ENCODE measurements around the gene MED15.
A peak's percentile ranks its signal among the peaks of the same experiment; 100 is the strongest.

MED15 gene

GRCh38 chr22:20554824-20555223 lies 47.4 kb downstream of the MED15 start:
- DNase-seq = no peak

DNA sequence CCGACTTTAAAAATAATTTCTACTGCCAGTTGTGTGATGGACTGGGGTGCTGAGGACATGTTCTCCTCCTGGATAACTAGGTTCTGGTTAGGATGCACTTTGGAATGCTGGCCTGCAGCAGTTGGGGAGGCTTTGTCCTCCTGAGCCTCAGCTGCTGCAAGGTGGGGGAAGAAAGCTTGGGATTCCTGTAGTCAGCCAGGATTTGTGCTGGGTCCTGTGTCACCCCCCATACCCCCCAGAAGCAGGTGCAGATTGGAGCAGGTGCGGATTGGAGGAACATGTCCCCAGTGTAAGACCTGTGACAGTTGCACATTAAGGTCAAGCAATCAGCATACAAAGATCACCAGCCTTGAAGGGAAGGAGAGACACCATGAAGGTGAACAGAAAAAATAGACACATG lies 51.1 kb downstream of the MED15 start:
- no peak for DNase-seq

DNA sequence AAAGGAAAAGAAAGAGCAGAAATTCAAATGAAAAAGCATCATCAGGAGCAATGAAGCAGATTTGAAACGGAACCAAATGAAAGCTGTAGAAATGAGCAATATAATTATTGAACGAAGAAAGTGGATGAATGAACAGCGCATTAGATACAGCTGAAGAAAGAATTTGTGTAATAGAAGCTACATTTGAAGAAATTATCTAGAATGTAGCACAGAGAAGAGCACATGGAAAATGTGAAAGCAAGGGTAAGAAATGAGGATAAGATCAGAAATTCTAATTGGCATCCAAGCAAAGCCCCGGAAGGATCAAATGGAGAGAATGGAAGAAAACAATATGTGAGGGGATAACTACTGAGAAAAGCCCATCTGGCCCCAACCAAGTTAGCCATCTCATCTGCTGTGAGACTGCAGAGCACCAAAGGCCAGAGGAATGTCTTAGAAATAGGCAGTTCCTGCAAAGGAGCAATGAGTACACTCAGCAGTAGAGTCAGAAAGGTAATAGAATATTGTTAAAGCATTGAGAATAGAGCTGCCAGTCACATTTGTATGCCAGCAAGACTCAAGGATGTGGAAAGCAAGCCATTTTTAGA lies 51.9 kb downstream of the MED15 start:
- DNase-seq = no peak

DNA sequence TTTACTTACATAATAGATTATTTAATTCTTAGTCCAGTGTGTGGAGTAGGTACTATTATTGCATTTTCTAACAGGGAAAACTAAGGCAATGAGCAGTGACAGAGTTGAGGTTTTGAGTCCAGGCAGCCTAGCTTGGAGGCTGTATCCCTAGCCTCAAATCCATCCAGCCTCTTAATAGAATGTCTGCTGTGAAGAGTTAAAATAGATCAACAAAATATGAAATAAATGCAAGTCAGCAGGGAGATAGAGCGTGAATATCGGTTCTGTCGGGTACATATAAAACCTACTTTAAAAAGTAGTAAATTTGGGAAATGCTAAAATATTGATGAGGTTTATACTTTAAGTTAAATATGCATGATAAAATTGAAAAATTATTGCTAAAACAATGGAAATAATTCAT lies 53.3 kb downstream of the MED15 start:
- DNase-seq = no peak

DNA sequence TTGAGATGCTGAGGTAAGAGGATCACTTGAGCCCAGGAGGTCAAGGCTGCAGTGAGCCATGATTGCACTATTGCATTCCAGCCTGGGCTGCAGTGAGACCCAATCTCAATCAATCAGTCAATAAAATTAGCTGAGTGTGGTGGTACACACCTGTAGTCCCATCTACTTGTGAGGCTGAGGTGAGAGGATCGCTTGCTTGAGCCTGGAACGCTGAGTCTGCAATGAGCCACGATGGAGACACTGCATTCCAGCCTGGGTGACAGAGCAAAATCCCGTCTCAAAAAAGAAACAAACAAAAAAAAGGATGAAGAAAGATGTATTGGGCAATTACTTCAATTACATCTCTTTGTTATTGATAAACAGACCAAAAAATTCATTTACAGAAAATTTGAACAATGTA lies 54.5 kb downstream of the MED15 start:
- DNase-seq = no peak

- DNase-seq = no peak
Observed at GRCh38 chr22:20562607-20563465, 55.4 kb downstream of the MED15 start.

- no peak for DNase-seq
Observed at GRCh38 chr22:20563466-20563906, 56.1 kb downstream of the MED15 start.

DNA sequence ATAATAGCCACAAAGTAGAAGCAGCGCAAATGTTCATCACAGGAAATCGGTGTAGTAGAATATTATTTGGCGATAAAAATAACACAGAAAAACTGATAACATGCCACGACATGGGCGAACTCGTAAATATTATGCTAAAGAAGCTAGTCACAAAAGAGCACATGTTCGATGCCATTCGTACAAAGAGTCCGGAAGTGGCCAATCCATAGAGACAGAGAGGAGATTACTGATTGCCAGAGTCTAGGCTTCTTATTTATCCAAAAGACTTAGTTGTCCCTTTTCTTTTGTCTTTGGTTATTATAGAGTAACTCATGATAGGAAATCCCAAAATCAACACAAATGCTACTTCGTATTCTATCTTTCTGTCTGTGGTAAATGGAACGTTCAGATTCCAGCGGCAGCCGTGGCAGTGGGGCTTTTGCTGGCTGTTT lies 56.5 kb downstream of the MED15 start:
- no peak for DNase-seq

GRCh38 chr22:20565079-20565734 lies 57.8 kb downstream of the MED15 start:
- DNase-seq = no peak

DNA sequence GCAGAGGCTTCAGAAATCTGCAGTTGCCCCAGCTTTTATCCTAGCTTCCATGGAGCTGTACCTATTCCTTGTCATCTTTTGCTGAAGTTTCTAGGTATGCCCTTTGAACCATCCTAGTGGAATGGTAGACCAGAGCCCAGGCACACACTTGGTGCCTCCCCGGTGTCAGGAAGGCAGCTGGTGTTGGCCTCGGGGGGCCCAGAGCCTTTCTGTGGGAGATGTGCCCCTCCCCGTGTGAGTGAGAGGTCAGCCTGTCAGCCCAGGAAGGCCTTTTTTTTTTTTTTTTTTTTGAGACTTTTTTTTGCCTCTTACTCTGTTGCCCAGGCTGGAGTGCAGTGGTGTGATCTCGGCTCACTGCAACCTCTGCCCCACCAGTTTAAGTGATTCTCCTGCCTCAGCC lies 58.4 kb downstream of the MED15 start:
- DNase-seq = no peak

DNA sequence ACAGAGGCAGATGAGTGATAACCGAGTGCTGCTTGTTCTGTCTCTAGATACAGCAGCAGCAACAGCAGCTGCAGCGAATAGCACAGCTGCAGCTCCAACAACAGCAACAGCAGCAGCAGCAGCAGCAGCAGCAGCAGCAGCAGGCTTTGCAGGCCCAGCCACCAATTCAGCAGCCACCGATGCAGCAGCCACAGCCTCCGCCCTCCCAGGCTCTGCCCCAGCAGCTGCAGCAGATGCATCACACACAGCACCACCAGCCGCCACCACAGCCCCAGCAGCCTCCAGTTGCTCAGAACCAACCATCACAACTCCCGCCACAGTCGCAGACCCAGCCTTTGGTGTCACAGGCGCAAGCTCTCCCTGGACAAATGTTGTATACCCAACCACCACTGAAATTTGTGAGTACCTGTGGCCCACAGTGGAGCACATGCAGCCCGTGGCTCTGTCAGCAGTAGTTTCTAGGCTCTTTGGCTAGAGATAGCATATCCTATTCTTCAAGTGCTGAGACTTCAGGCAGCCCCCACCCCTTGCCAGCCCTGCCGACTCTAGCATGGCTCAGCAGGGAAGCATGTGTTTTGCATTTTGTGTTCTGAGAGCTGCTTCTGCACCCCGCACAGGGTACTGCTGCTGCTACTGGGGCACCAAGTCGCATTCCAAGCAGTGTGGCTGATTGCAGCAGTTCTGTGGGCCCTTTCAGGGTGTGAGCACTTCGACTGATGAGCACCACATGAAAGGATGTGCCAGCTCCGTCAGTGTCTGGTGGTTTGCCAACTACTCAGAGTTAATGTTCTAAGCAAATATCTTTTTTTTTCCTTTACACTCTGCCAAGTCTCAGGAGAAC lies 59.2 kb downstream of the MED15 start:
- DNase-seq = no peak

DNA sequence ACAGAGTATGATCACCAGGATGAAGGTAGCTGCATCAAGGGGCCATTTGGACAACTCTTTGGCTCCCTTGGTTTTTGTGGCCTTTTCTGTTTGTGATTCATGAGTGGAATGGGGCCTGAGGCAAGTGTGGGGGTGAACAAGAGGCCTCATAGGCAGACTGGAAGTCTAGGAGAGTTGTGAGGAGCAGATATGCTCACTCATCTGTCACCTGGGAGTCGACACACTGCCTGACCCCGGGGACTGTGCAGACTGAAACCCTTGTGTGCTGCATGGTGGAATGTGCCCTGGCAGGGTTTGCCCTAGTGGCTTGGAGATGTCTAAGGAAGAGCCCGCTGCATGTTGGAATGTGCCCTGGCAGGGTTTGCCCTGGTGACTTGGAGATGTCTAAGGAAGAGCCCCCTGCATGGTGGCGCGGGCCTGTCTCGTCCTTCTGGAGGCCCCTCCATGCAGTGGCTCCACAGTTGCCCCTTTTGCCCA lies 60.0 kb downstream of the MED15 start:
- no peak for DNase-seq

DNA sequence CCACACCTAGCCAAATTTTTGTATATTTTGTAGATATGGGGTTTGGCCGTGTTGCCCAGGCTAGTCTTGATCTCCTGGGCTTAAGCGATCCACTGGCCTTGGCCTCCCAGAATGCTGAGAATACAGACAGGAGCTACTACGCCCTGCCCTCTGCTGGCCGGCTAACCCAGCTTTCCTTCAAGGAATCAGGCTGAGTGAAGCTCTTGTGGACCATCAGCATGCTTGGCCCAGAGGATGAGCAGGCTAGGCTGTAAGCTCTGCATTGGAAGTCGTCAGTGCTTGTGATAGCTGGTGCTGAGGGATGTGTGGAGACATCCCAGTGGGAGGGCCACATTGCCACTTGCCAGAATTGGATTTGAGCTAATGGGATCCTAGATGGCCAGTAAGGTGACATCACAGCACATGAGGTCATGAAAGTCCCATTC lies 60.6 kb downstream of the MED15 start:
- no peak for DNase-seq

DNA sequence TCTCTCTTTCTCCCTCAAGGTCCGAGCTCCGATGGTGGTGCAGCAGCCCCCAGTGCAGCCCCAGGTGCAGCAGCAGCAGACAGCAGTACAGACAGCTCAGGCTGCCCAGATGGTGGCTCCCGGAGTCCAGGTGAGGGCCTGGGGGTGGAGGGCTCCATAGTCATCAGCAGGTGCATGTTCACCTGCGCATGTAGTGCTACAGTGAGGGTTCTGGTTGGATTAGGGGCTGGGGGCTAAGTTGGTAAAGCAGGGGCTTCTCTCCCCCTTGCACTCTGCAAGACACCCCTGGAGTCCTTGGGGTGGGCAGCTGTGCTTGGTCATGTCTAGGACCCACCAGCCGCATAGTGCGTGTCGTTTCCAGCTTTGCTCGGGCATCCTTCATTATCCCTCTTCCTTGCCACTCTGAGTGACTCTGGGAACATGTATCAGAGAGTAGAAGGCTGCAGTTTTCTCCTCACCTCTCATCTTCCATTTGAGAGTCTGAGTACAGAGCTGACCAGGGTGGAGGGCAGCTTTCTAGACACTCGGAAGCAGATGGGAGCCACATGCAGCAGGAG lies 61.2 kb downstream of the MED15 start:
- DNase-seq = no peak

- DNase-seq = no peak
Observed at GRCh38 chr22:20569059-20570058, 61.9 kb downstream of the MED15 start.

DNA sequence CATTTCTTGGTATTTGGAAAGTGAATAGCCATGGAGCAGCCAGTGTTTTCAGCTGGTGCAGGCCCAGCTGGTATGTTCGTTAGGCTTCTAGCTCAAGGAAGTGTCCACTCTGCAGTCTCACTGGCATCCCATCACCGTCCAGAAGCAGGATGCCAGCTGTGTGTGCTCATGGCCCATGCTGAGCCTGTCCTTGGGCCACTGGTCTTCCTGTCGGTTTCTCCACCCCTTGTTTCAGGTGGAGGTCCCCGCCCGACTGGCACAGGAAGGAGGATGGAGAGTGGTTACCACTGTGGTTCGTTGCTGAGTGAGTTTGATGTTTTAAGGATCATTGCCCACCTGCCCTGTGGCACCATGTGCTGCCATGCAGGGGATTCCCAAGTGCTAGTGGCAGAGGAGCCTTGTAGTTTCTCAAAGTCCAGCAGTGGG lies 63.7 kb downstream of the MED15 start:
- DNase-seq = no peak

DNA sequence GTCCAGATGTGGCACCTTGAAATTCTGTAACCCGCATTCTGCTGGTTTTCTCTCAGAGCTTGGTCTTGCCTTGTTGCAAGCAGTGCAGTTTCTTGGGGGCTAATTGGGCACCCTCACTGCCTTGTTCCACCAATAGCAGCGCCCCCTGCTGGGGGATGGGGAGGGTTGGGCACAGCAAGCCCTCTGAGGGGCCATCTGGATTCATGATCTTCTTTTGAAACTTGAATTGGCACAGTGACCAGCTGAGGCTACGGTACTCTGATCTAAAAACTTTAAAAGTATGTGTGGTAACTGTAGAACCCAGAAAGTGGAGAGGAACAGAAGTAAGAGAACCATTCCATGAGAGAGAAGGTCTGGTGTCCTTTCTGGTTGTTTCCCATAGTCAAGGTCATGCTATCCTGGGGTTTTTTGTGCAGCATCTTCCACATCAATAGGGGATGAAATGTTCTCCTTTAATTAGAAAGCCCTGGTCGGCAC lies 64.2 kb downstream of the MED15 start:
- DNase-seq = peak; percentile 4 to 11

GRCh38 chr22:20572132-20572802 lies 64.9 kb downstream of the MED15 start:
- DNase-seq = no peak

DNA sequence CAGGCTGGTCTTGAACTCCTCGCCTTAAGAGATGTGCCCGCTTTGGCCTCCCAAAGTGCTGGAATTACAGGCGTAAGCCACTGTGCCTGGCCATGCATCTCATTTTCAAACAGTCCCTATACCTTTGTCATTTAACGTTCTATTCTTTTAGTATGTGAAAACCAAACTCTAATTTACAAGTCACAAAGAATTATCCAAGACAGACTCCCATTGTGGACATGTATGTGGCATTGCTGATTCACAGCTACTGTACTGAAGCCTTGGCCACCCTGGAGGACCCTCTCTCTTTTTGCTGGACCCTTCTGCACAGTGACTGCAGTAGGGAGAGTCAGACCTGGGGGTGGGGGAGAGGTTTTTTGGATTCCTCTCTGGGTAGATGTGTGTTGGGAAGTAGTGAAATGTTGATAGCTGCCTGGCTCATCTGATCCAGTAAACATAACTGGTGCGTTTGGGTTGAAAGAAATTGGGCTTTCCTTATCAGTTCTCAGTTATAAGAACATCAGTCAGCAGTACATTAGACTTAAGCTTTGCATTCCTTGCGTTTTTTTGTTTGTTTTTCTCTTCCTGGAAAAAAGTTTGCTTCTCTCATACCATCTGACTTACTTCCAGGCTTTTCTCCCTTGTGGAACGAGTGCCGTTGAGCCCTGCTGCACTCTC lies 65.9 kb downstream of the MED15 start:
- no peak for DNase-seq
